ENCODE results near the gene NEK4.

DNA sequence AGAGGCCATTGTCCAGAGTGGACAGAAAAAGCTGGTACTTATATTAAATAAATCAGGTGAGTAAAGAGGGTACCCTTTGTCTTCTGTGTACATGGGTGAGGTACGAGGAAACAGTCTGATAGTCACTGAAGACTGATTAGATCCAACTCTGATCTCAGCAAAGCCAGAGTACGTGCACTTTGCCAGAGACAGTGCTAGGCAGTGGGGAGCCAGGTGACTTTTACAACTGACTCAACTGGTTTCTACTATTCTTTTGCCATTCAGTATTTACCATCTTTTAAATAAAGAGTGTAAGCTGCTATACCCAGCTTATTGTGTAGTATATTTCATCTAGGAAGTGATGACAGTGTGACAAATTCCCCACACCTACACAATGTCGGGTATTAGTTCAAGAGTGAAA lies 81.6 kb downstream of the NEK4 start:
- no peak for TF ChIP-seq ZNF274 (IDR thresholded peaks at IDR 0.05; ENCODE audit: low read depth, low read length)
- TF ChIP-seq SUZ12 (IDR thresholded peaks at IDR 0.05; ENCODE audit: extremely low read depth, insufficient read depth, insufficient read length), result no peak
- no peak for TF ChIP-seq YY1 (IDR thresholded peaks at IDR 0.05; ENCODE audit: insufficient read depth, insufficient read length)
